B cell (primary cell): ENCODE data around the gene HAP1.
"Not testable (repeated sequence)": the region's sequence is repeated elsewhere in the genome, so short reads cannot be mapped to it uniquely, and the experiment has no call there.

Source experiments
- CTCF ChIP-seq: fragments of 200-600 bp; IDR thresholded peaks from one replicate; pipeline ENCODE4 v1.8.0; 2022; ENCODE audit warnings: antibody characterized with exemption, mild to moderate bottlenecking
- EZH2 ChIP-seq: IDR thresholded peaks from 2 replicates; pipeline ENCODE4 v1.6.1; 2012; ENCODE audit warnings: borderline replicate concordance, low read depth, mild to moderate bottlenecking, moderate library complexity, low read length; ENCODE audit not compliant: insufficient read depth, poor library complexity, severe bottlenecking

GRCh38 chr17:41776262-41776900, 41.9 kb upstream of the HAP1 start:
- not testable (repeated sequence) for TF ChIP-seq CTCF, EZH2
